Measurements from ENCODE around the gene RNF224.

DNA sequence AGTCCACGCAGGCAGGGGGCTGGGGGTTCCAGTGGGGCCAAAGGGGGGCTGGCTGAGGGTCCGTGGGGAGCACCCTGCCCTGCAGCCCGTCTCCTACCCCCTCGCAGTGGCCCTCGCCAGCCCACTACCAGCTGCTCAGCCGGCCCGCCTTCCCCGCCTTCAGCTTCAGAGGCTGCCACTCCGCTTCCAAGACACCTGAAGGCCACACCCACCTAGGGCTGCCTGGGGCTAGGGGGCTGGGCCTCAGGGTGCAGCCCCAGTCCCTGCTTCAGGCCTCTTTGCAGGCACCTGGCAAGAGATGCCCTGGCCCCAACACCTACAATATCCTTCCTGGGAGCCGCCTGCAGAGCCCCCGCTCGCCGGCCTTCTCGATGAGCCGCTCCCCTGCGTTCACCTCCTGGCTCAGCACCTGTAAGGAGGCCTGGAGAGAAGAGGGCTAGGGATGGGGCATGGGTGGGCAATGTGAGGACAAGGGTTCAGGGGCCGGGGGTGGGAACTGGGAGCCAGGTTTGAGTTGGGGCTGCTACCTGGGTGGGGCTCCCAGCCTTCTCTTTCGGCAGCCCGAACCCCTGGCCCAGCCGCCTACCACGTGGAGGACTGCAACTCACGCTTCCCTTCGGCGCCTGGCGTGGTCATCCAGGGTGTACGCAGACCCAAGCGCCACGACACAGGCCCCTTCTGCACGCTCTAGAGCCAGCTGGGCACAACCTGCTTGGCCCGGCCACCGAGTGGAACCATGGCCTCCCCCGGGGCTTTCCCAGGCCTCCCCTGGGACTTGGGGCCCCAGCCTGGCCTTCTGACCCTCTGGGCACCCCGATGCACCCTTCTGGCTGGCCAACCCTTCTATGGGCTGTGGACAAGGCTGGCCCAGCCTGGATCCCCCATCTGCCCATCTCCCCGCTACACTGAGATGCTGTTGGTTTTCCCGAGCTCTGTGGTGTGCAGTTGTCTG, 25.5 kb downstream of the RNF224 start:
- no peak for TF ChIP-seq JARID2 (CRISPR knock-in tag; IDR thresholded peaks at IDR 0.05; ENCODE audit: insufficient replicate concordance)
- TF ChIP-seq TBL1XR1 (IDR thresholded peaks at IDR 0.05; ENCODE audit: borderline replicate concordance, low read length, partially characterized antibody) = no peak
- no peak for TF ChIP-seq ESRRA (CRISPR knock-in tag; IDR thresholded peaks at IDR 0.05; ENCODE audit: low read depth)
- TF ChIP-seq ZNF350 (CRISPR knock-in tag; IDR thresholded peaks at IDR 0.05; ENCODE audit: borderline replicate concordance, low read depth) = no peak
- TF ChIP-seq TEAD2 (CRISPR knock-in tag; IDR thresholded peaks at IDR 0.05) = no peak
